Testis (tissue), 2 donors: ENCODE measurements around the gene SLC16A12.

ENCODE experiments used
- CTCF ChIP-seq, 3 experiments: fragments of 450-650 bp in 2 of 3; fragments of 200-600 bp in 1 of 3; sonication (generic) in 1 of 3; IDR thresholded peaks; one replicate each; pipeline ENCODE4 v1.5.1; 2016 to 2019; ENCODE audit warnings: antibody characterized with exemption in 3 of 3, mild to moderate bottlenecking in 2 of 3, moderate library complexity in 1 of 3
- POLR2A ChIP-seq: fragments of 450-650 bp; IDR thresholded peaks from one replicate; pipeline ENCODE4 v1.6.1; 2017; ENCODE audit warnings: antibody characterized with exemption, mild to moderate bottlenecking, moderate library complexity

GRCh38 chr10:89580243-89580642 lies 44.8 kb upstream of the SLC16A12 start:
- TF ChIP-seq CTCF (IDR thresholded peaks at IDR 0.05) (no peak), POLR2A (no peak)
